ENCODE measurements around the gene CASP9.

CASP9 gene

GRCh38 chr1:15444468-15445389 is 79.3 kb downstream of the CASP9 start:
- DNase-seq, result no peak

- no peak for DNase-seq
Observed at GRCh38 chr1:15443281-15443680, 80.7 kb downstream of the CASP9 start.

- DNase-seq, result no peak
Observed at GRCh38 chr1:15442759-15443158, 81.3 kb downstream of the CASP9 start.

GRCh38 chr1:15442119-15442518 is 81.9 kb downstream of the CASP9 start:
- no peak for DNase-seq

All from GDM1 (cell line).